HG02870 (cell line): ENCODE data around the gene D2HGDH.
"Not testable (repeated sequence)": the region's sequence is repeated elsewhere in the genome, so short reads cannot be mapped to it uniquely, and the experiment has no call there.

ENCODE experiments used
- ATAC-seq: cut with Tn5 transposase; IDR thresholded peaks from one replicate; pipeline ENCODE4 v1.9.1; 2021; ENCODE audit warnings: mild to moderate bottlenecking, moderate library complexity; ENCODE audit not compliant: unreplicated experiment

Gene D2HGDH

DNA sequence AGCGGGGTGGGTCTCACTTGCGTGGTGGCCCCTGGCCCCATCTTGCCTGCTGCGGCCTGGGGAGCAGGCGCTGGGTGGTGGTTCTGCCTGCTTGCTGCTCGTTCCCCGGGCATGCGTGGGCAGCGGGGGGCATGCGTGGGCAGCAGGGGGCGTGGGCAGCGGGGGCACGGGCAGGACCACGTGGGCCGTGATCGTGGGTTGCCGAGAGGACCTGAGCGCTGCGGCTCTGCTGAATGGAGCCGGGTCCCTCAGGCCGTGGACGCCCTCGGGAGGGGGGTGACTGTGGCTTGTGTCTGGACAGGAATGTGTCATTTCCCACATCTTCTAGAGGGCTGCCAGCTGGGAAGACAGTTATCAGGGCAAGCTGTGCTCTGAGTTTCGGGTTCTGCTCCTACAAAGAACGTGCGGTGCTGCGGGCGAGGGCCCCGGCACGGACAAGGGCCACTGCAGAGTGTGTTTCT is 33.9 kb downstream of the D2HGDH start:
- no peak for ATAC-seq

DNA sequence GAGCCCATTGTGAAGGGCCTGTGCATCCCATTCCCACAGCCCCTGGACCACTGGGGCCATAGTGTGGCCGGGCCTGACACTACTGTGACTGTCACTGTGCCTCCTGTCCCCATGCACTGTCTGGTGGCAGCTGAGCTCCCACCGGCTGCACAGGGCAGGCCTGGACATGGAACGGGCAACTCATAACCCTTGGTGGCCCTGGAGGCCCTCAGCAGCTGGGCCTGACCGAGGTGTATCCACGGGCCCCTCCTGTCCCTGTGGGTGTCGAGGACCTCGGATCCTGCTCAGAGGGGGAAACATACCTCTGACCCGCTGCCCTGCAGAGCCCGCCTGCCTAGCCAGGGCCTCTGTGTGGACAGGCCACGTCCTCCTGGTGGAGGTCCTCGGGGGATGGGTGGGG is 34.4 kb downstream of the D2HGDH start:
- no peak for ATAC-seq

DNA sequence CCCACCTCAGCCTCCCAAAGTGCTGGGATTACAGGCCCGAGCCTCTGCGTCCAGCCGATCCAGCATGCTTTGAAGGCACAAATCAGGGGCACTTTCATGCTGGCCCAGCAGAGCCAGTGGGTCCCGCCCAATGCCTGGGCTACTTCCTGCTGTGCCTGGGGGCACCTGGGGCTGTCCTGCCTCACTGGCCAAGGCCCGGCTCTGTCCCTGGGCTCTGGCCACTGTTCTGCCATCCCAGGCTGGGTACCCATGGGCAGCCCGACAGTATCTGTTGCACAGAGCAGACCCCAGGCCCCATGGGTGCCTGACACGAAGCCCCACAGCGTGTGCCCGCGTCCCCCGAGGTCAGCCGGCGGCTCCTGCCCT is 35.4 kb downstream of the D2HGDH start:
- ATAC-seq, result no peak

DNA sequence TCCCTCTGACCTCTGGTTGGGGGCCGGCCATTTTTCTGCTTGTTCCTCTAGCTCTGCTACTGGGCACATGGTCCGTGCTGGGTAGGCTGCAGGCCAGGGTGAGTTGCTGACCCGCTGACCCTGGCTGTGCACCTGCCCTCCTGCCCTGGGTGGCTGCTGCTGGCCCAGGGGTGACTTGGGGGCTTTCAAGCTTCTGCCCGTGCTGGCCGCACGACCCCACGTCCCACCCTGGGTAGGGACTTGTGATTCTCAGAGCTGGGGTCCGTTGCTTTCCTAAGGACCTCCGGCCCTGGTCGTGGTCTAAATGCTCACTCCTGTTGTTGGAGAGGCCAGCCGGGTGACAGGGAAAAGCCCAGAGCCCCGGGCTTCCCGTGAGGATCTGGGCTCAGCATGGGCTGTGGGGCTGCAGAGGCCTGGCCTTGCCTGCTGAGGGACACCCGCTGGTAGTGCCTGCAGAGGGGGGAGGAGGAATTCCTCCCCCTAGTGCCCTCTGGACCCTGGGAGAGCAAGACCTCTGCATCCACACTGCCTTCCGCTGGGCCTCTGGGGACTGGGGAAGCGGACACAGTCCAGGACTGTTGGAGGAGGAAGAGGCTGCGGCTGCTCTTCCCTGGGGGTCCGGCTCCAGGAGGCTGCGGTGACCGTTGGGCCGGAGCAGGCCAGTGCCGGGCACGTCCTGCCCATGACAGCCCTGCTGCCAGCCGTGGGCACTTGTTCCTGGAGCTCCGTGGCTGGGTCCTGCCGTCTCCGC is 35.9 kb downstream of the D2HGDH start:
- no peak for ATAC-seq

DNA sequence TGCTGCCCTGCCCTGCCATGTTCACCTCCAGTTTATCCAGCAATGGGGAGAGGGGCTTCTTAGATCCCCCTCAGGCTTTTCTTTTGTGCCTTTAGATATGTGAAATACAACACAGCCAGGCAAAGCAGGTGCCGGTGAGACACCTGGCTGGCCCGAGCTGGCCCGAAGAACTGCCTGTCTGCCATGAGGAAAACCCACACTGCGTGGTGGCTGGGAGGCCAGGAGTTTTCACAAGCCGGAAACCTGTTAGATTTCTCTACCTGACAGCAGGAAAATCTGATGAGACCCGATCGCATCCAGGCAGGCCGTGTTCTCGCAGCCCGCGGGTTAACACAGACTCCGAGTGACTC is 36.5 kb downstream of the D2HGDH start:
- ATAC-seq, result no peak

DNA sequence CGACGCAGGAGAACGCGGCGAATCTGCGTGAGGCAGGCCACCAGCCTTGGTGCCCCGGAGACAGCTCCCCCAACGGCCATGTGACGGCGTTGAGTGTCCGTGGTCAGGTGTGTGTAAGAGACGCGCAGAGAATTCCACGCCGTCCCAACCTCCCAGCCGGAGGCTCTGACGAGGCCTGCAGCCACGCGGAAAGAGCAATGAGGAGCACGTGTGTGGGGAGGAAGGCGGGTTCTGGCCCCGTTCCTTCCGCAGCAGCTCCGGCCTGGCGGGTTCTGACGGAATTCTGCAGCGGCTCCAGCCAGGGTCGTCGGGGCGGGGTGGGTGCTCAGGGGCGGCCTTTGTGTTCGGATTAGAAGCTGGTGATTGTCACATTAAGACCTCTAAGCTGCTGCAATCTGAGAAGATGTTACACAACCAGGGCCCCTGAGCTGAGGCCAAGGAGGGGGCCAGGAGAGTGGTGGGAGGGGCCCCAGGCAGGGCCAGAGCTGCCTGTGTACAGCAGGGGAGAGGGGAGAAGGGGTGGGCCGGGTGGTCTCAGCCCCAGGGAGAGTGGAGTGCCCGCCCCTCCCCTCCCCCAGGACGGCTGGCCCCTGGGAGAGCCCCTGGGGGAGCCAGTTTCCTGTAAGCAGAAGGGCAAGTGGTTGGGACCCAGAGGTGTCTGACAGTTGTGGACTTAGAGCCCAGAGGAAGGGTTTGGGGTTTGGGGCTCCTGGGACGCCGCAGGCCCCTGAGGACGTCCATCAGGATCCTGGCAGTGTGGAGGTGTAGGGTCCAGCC is 37.0 kb downstream of the D2HGDH start:
- no peak for ATAC-seq

DNA sequence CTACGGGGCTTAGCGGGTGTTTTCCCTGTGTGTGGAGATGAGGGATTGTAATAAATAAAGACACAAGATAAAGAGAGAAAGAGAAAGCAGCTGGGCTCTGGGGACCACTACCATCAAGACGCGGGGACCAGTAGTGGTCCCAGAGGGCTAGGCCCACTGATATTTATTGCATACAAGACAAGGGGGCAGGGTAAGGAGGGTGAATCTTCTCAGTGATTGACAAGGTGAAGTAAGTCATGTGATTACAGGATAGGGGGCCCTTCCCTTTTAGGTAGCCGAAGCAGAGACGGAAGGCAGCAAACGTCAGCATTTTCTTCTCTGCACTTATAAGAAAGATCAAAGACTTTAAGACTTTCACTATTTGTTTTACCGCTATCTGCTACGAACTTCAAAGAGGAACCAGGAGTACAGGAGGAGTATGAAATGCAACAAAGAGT is 37.7 kb downstream of the D2HGDH start:
- ATAC-seq, result no peak

DNA sequence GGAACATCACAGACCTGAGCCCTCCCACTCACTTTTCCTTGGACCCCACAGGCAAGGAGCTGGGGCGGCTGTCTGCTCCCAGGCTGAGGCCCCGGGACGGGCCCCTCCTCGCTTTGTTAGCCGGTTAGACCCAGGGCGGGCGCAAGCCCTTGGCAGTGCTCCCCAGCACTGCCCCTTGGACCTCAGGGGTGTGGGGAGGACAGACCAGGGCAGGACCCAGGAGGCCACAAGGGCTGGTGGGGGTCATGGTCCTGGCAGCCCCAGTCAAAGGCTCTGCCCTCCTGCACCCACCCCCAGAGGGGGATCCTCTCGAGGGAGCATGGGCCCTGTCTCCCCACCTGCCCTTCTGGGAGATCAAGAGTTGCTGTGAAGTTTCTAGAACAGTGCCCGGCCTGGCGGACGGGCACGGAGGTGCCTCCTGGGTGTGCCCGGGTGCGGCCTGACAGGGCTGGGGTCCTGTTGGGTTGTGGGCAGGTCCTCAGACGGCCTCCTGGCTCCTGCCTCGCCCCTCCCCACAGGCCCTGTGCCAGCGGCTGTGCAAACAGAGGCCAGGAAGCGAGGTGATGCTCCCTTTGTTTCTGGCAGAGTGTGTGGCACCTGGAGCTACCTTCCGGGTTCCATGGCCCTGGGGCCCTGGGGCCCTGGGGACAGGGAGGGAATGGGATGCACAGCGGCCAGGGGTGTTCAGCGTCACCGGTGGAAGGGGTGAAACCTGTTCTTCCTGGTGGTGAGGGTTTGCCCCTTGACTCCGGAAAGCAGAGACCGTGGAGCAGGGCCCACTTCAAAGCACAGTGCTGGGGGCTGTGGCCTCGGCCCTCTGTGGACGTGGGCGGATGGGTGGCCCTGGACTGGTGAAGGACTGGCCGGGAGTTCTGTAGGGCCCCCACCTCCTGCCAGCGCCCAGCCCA is 39.3 kb downstream of the D2HGDH start:
- ATAC-seq, result no peak

DNA sequence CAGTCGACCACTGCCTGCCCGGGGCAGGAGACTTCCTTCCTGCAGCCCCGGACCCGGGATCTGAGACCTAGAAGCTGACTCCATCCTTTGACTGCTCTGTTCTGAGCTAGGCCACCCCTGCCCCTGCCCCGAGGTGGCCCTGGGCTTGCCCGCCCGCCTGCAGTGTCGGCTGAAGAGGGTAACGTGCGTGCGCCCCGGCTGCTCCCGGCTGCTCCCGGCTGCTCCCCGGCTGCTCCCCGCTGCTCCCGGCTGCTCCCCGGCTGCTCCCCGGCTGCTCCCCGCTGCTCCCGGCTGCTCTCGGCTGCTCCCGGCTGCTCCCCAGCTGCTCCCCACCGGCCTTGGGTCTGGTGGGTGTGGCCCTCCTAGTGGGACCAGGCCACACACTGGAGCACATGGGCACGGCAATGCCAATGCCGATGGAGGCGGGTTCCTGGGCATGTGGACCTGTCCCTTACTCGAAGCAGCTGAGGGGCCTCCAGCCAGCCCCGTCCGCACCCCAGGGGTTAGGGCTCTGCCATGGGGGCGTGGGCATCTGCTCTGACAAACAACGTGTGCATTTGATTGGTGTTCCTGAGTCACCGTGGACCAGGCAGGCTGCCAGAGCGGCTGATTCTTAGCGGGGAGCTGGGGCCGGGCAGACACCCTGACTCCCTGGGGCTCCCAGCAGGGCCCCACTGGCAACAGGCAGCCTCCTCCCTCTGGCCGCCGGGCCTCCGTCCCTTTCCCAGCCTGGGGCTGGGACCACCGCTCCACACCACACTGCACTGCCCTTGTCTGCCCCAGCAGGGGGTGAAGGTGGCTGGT is 40.2 kb downstream of the D2HGDH start:
- no peak for ATAC-seq

DNA sequence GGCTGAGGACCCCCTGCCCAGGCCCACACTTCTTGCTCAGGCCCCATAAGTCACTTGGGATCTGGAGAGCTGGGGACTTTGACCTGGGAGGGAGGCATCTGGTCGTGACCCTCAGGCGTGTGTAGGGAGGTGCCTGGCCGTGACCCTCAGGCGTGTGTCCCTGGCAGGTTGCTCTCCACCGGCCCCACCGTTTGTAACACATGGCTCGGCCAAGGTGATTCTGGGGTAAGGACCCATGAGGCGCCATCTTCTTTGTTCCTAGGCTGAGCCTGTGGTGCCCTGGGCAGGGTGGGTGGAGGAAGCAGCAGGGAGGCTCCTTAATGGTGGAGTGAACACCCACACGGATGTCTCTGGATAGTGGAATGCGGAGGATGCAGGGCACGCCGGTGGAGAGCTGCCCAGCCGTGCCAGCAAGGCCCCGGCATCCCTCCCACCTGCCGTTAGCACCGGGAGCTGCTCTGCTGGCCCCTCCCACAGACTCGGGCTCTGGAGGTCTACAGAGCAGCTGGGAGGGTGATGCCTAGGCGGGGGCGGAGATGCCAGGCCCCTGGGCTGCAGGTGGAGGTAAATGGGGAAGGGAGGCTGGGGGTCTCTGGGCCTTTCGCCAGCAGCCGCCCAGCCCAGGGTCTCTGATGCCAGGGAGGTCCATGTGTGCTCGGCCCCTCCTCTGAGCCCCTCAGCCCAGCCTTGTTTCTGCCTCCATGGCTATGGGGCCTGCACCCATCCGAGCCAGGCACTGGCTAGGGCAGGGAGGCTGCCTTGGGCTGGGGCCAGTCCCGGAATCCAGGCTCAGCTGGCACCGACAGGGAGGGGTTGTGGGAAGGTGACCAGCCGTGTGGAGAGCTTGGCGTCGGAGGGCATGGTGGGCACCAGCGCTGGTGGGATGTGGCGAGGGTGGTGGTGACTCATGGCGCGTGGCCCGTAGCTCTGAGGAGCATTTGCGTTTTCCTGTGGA is 41.1 kb downstream of the D2HGDH start:
- no peak for ATAC-seq

DNA sequence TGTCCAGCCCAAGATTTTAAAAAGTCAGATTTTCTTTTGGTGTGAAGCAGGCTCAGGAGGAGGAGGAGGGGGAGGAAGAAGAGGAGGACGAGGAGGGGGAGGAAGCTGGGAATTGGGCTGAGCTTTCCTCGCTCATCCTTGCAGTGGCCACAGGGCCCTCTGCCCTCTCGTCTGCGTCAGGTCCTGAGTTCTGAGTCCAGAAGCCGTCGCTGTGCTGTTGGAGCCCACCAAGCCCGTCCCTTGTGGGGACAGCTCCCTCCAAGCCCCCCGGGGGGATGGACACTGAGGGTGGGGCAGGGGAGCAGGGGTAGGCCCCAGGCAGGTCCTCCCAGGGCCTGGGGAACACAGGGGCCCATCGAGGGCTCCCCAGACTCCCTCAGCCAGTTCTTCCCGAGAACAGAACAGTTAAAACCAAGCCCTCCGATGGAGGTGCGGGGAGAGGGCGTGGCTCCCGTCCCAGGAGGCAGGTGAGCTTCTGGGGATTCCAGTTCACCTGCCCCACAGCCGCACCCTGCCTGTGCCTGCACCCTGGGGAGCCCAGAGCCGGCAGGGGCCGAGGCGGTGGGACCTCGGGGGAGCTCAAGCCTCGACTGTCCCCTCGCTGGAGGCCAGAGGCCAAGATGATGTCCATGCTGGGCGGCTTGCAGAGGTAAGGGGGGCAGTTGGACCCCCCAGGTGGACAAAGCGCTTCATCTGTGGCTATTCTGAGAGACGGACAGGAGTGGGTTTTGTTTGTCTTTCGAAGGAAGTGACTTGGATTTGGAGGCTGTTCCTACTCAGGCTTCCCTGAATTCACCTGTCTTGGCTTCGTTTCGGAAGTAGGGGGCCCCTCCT is 42.1 kb downstream of the D2HGDH start, which contains the start of gene GAL3ST2:
TSS of gene GAL3ST2 (plus strand) at position 487 of the 834 bp plus-strand sequence. CDS start at position 621, 134 bp downstream.
- no peak for ATAC-seq

DNA sequence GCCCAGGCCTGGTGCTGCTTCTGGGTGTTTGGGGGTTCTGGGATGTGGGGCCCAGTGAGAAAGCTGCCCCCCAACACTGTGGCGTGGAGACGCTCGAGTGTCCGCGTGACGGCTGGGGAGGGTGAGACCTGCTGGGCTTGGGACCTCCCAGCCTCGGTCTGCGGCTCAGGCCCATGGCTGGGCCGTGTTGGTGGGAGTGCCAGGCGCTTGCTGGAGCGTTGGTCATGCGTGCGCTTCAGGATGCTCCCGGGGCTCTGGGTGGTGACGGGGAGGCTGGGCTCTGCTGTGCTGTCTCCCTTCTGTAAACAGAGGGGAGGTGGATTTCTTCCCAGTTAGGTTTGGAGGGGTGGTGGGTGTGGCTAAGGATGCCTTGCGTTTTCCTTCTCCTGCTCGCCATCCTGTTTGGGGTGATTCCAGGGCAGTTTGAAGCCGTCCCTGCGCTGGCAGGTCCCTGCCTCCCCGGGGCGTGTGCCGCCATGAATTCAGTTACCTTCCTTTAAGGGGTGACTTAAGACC is 42.8 kb downstream of the D2HGDH start:
- ATAC-seq, result no peak

DNA sequence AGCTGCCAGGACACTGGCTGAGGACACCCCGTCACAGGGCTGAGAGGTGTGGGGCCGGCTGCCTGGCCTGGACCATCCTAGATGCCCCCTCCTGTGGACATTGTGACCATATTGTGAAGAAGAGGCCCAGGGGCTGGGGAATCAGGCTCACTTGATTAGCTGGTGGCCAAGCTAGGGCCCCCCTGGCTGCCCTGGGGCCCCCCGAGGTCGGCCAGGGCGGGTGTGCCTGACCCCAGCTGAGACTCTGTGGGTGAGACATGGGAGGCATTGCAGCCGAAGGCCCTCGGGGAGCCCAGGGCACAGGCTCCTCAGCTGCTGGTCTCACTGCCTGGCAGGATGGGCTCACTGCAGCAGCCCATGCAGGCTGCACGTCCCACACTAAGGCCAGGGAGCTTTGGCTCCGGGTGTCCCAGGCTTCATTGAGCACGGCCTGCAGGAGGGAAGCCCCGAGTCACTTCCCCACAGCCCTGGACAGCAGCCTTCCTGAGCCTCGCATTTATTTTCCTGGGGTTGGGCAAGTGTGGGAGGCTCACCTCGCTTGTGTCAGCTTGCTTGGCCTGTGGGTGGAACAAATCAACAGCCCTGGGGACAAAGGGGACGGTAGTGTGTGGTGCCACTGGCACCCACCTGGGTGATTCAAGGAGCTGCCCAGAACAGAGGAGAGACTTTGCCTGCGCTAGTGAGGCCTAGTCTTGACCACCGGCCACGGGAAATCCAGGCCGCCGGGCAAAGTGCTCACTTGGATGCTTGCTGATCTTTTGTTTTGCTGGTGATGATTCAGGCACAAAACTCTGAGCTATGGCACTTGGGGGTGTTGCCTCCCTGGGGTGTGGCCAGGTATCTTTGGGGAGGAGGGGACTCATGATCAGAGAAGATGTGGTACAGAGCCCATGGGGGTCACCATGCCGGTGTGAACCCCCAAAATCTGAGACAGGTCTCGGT is 43.5 kb downstream of the D2HGDH start:
- no peak for ATAC-seq

DNA sequence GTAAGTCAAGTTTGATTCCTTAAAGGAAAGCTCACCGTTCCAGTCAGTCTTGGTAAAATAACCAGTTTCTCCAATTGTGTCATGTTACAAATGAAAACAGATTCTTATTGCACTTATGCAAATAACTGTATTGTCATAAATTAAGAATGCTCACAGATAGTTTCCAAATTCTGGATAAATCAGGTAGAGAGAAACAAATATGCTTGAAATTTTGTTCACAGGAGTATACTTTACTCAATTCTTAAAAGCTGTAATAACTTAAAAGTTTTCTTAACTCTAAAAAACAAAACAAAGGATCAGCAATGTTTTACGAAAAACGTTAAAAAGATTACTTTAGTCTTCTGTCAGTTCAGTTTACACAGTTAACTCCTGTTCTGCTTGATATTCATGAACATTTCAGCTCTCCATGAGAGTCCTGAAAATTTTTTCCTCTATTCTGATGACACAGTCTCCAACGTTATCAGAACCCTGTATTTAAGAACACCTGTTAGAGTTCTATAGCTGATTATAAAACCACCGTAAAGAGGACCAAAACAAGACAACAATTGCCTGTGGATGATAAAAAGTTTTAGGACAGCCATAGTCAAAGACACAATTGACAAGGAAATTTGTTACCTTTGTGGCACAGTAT is 46.6 kb downstream of the D2HGDH start:
- ATAC-seq, result no peak

DNA sequence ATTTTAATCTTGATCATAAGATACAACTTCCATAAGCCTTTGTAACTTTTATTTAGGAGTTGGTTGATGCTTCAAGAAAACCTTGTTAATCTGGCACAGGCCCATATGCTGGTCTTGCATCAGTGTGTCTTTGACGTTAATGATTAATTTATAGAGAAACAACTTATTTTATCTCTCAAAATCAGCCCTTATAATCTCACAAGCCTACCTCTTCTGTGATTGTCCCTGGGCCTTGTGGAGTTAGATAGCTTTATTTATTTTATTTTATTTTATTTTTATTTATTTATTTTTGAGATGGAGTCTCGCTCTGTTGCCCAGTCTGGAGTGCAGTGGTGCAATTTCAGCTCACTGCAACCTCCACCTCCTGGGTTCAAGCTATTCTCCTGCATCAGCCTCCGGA is 47.6 kb downstream of the D2HGDH start:
- not testable (repeated sequence) for ATAC-seq

DNA sequence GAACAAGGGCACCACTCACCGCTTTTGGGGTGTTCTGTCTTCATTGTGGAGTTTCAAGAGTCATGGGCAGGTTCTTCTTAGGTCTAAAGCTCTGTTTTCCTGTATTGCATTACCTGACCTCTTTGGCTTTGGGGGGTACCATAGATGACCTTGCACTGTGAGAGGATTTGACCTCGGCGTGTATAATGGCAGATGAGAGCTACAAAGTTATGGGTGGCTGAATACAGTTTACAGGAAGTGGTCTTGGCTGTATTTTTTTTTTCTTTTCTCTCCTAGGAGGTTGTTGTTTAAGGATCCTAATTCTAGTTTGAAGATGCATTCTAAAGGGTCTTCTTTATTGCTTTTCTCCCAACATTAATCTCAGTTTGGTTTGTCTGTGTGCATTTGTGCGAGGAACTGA is 53.7 kb downstream of the D2HGDH start:
- no peak for ATAC-seq

DNA sequence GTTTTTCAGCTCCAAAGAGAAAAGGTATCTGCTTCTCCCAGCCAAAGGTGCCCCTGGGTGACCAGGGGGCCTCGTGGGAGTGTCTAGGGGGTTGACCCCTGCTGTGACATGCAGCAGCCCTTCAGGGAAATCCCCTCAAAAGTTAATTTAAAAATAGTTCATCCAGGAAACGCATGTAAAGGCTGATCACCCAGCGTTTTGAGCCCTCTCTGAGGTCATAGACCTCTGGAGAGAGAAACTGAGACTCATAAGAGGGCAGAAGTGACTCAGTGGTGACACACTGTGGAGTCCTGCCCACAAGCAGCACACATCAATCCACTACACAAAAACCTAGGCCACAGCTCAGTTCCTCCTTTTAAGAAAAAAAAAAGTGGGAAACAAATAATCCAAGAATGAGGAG is 54.1 kb downstream of the D2HGDH start:
- no peak for ATAC-seq
